HL-60 (cell line): ENCODE data around the gene PSMA7.

ENCODE experiments used
- DNase-seq, 2 experiments: peaks; one replicate each; pipeline ENCODE4 v3.0.0-alpha.2; 2010 to 2020; ENCODE audit warnings: low read depth in 1 of 2, low spot score in 1 of 2
- H3K27ac ChIP-seq: fragments of 250-450 bp; sonication (Bioruptor Pico); replicated peaks from 2 replicates; pipeline ENCODE4 v1.5.1; 2020; ENCODE audit warnings: mild to moderate bottlenecking, moderate library complexity
- H3K27me3 ChIP-seq: fragments of 250-450 bp; sonication (Bioruptor Pico); 2 replicates; pipeline ENCODE4 v1.5.1; 2021; ENCODE audit warnings: mild to moderate bottlenecking, moderate library complexity; ENCODE audit not compliant: insufficient read depth, poor library complexity, severe bottlenecking
- H3K4me3 ChIP-seq: replicated peaks from 2 replicates; pipeline ENCODE4 v1.5.1; 2011; ENCODE audit warnings: mild to moderate bottlenecking, control low read depth, low read length; ENCODE audit not compliant: insufficient read depth
- CTCF ChIP-seq: IDR thresholded peaks from one replicate; pipeline ENCODE4 v1.5.1; 2011; ENCODE audit warnings: low read length, control low read depth, inconsistent platforms; ENCODE audit not compliant: insufficient read depth
- GABPA ChIP-seq: IDR thresholded peaks from 2 replicates; pipeline ENCODE4 v1.6.1; 2012; ENCODE audit warnings: low read depth
- POLR2AphosphoS5 ChIP-seq: IDR thresholded peaks from 2 replicates; pipeline ENCODE4 v1.6.1; 2012; ENCODE audit warnings: low read depth
- REST ChIP-seq: IDR thresholded peaks from 2 replicates; pipeline ENCODE4 v1.6.1; 2012; ENCODE audit warnings: low read depth; ENCODE audit not compliant: insufficient replicate concordance
- SPI1 ChIP-seq: IDR thresholded peaks from 2 replicates; pipeline ENCODE4 v1.6.1; 2012; ENCODE audit warnings: low read depth, mild to moderate bottlenecking, borderline replicate concordance

The PSMA7 gene

GRCh38 chr20:62112368-62112767, 30.8 kb downstream of the PSMA7 start:
- no peaks in the 10 kb centered on the region for H3K27me3 ChIP-seq
- no peak overlapping the region for H3K4me3 ChIP-seq
- TF ChIP-seq SPI1, result no peak
- TF ChIP-seq GABPA, result no peak
- no peak for TF ChIP-seq POLR2AphosphoS5
- TF ChIP-seq REST, result no peak
- no peak for TF ChIP-seq CTCF
- no peak overlapping the region for H3K27ac ChIP-seq
- DNase-seq, result no peak

- no peak for DNase-seq
- Histone ChIP-seq H3K27ac (no peak overlapping the region), H3K27me3 (no peaks in the 10 kb centered on the region), H3K4me3 (no peak overlapping the region)
- TF ChIP-seq REST (no peak), CTCF (no peak), SPI1 (no peak), POLR2AphosphoS5 (no peak), GABPA (no peak)
Measured at GRCh38 chr20:62111148-62111547, 32.0 kb downstream of the PSMA7 start.

- Histone ChIP-seq H3K27ac (no peak overlapping the region), H3K4me3 (no peak overlapping the region), H3K27me3 (no peaks in the 10 kb centered on the region)
- TF ChIP-seq POLR2AphosphoS5, result no peak
- no peak for TF ChIP-seq GABPA
- no peak for DNase-seq
Measured at GRCh38 chr20:62105592-62105991, 37.6 kb downstream of the PSMA7 start.

- no peak overlapping the region for H3K27ac ChIP-seq
- TF ChIP-seq REST, result no peak
- TF ChIP-seq GABPA, result no peak
- TF ChIP-seq POLR2AphosphoS5, result no peak
- TF ChIP-seq SPI1, result no peak
- TF ChIP-seq CTCF, result no peak
- H3K27me3 ChIP-seq, result no peaks in the 10 kb centered on the region
- DNase-seq, result no peak
- no peak overlapping the region for H3K4me3 ChIP-seq
Measured at GRCh38 chr20:62104791-62105345, 38.3 kb downstream of the PSMA7 start.
